ENCODE measurements around the gene ANKRD11. TPM values are rescaled to one million over a fixed set of nuclear protein-coding genes. Genes with fewer than 3 reads are reported as not detected.

Gene ANKRD11
- total RNA-seq, 2 donors from 2014 or later = 118 to 159 TPM

DNA sequence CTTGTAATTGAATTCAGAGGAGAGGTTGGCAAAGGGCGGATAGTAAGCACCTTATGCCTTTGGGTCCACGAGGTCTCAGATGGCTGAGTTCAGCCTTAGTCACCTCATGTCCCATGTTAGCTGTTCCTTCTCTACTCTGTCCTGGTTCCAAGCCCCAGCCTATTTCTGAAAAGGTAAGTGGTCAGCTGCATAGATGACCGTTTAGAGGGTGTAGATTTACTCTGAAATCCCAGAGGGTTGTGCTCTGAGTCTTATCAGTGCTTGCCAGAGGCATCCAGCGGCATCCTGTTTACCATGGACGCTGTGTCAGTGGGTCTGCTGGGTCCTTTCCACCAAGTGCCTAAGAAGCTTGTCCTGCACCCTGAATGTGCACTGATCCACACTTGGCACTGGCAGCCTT is 271.0 kb downstream of the ANKRD11 start:
- Histone ChIP-seq H3K4me3 (ENCODE audit: low read length) (no peak overlapping the region), H3K4me1 (ENCODE audit: control insufficient read depth, insufficient read depth, low read length) (no peaks in the 10 kb centered on the region), H3K36me3 (ENCODE audit: control insufficient read depth, insufficient read depth, low read length) (peaks cover 40% of the 10 kb centered on the region), H3K9ac (ENCODE audit: extremely low read depth, low read length, poor library complexity, severe bottlenecking) (no peak overlapping the region), H3K27me3 (ENCODE audit: control insufficient read depth, insufficient read depth, low read length, poor library complexity, severe bottlenecking) (no peaks in the 10 kb centered on the region), H3K9me3 (ENCODE audit: control insufficient read depth, low read length) (no peaks in the 10 kb centered on the region), H3K27ac (ENCODE audit: low read depth, low read length) (no peak overlapping the region)
- no peak overlapping the region for H3K27ac Mint-ChIP-seq
- H3K4me1 Mint-ChIP-seq = peaks cover 8% of the 10 kb centered on the region
- H3K9me3 Mint-ChIP-seq = peaks cover 1% of the 10 kb centered on the region
- TF ChIP-seq CTCF (conservative IDR thresholded peaks at IDR 0.05) = no peak
- WGBS, 2 experiments (ENCODE audit: insufficient coverage in 1 of 2, insufficient read length in 1 of 2) = 78% methylated on average over 5 of the region's 5 CpGs
- peak overlapping the region; percentile 80 for H3K4me3 Mint-ChIP-seq
- no peaks in the 10 kb centered on the region for H3K27me3 Mint-ChIP-seq (ENCODE audit: insufficient read depth)
- DNase-seq = no peak
- H3K36me3 Mint-ChIP-seq (ENCODE audit: low read depth) = peaks cover 42% of the 10 kb centered on the region

Other genes starting within 250 kb of the ANKRD11 start
- 100 to 1,000 TPM; 153 to 156 TPM for gene SPG7, start 17.8 kb upstream of the ANKRD11 start, total RNA-seq
- gene RPL13, start 70.1 kb upstream of the ANKRD11 start, total RNA-seq = 1,000 to 10,000 TPM; 1,911 to 2,019 TPM
- gene CPNE7, start 85.2 kb upstream of the ANKRD11 start, total RNA-seq = 1 to 10 TPM; 1.5 to 2.1 TPM
- 1 to 10 TPM in 1 of 2 donors, under 1 TPM in 1; 0.88 to 3.2 TPM for gene DPEP1, start 123.1 kb upstream of the ANKRD11 start, total RNA-seq
- gene CHMP1A, start 167.1 kb upstream of the ANKRD11 start, total RNA-seq = 100 to 1,000 TPM; 104 to 106 TPM
- gene SPATA33, start 167.3 kb upstream of the ANKRD11 start, total RNA-seq = 10 to 100 TPM; 21.8 to 28.7 TPM
- 100 to 1,000 TPM; 108 to 123 TPM for gene CDK10, start 196.1 kb upstream of the ANKRD11 start, total RNA-seq
- 10 to 100 TPM; 22.9 to 28.8 TPM for gene SPATA2L, start 211.1 kb upstream of the ANKRD11 start, total RNA-seq
- 10 to 100 TPM in 1 of 2 donors, 1 to 10 TPM in 1; 7.4 to 10.0 TPM for gene VPS9D1, start 230.3 kb upstream of the ANKRD11 start, total RNA-seq
- gene ZNF276, start 231.0 kb upstream of the ANKRD11 start, total RNA-seq = 10 to 100 TPM; 28.2 to 32.6 TPM

All from endodermal cell (in vitro differentiated cells).